GM06990 (cell line): Measurements from ENCODE around the gene IL1RL2.

Source experiments
- DNase-seq: peaks from one replicate; pipeline ENCODE4 v3.0.0-alpha.2; 2011; ENCODE audit not compliant: insufficient read length; ENCODE audit errors: extremely low read depth
- H3K27me3 ChIP-seq: replicated peaks from 2 replicates; pipeline ENCODE4 v1.6.0; 2011; ENCODE audit warnings: low read length; ENCODE audit not compliant: control insufficient read depth, insufficient read depth
- H3K36me3 ChIP-seq: 2 replicates; pipeline ENCODE4 v1.5.1; 2011; ENCODE audit warnings: low read length; ENCODE audit not compliant: control insufficient read depth, insufficient read depth
- H3K4me3 ChIP-seq: replicated peaks from 2 replicates; pipeline ENCODE4 v1.5.1; 2011; ENCODE audit warnings: low read depth, mild to moderate bottlenecking, control low read depth, low read length
- TF ChIP-seq, protein P1 (sequence below): IDR thresholded peaks from 2 replicates; pipeline ENCODE4 v1.5.1; 2011; ENCODE audit warnings: low read length, control low read depth, mild to moderate bottlenecking, inconsistent platforms; ENCODE audit not compliant: insufficient read depth, poor library complexity, severe bottlenecking

IL1RL2 gene

GRCh38 chr2:102235491-102235890, 48.7 kb downstream of the IL1RL2 start:
- DNase-seq: no peak
- no peak overlapping the region for H3K4me3 ChIP-seq

DNA sequence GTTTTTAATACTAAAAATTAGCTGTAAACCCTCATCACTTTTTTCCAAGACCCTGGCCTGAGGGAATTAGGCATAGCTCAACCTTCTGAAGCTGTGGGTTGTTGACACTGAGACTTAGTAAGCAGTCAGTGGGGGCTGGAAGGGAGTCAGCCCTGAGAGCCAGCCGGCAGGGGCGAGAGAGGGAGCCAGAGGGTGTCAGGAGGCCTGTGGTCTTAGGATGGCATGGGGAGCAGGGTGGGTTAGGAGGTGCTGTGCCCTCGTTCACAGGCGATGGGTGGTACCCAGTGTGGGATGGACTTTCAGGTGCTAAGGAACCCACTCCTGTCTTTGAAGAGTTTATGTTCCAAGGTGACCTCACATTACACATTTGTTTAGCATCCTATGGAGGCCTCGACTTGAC, 49.3 kb downstream of the IL1RL2 start:
- TF ChIP-seq, protein P1, sequence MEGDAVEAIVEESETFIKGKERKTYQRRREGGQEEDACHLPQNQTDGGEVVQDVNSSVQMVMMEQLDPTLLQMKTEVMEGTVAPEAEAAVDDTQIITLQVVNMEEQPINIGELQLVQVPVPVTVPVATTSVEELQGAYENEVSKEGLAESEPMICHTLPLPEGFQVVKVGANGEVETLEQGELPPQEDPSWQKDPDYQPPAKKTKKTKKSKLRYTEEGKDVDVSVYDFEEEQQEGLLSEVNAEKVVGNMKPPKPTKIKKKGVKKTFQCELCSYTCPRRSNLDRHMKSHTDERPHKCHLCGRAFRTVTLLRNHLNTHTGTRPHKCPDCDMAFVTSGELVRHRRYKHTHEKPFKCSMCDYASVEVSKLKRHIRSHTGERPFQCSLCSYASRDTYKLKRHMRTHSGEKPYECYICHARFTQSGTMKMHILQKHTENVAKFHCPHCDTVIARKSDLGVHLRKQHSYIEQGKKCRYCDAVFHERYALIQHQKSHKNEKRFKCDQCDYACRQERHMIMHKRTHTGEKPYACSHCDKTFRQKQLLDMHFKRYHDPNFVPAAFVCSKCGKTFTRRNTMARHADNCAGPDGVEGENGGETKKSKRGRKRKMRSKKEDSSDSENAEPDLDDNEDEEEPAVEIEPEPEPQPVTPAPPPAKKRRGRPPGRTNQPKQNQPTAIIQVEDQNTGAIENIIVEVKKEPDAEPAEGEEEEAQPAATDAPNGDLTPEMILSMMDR: no peak
- Histone ChIP-seq H3K36me3 (no peaks in the 10 kb centered on the region), H3K4me3 (no peak overlapping the region), H3K27me3 (no peaks in the 10 kb centered on the region)
- no peak for DNase-seq

More at GRCh38 chr2:102235491-102235890, 48.7 kb downstream of the IL1RL2 start:
- TF ChIP-seq, protein P1: peak; percentile 31
- Histone ChIP-seq H3K36me3 (no peaks in the 10 kb centered on the region), H3K27me3 (no peaks in the 10 kb centered on the region)

- TF ChIP-seq, protein P1: no peak
- no peak for DNase-seq
- Histone ChIP-seq H3K36me3 (no peaks in the 10 kb centered on the region), H3K4me3 (no peak overlapping the region), H3K27me3 (no peaks in the 10 kb centered on the region)
Measured at GRCh38 chr2:102237176-102237575, 50.4 kb downstream of the IL1RL2 start.

DNA sequence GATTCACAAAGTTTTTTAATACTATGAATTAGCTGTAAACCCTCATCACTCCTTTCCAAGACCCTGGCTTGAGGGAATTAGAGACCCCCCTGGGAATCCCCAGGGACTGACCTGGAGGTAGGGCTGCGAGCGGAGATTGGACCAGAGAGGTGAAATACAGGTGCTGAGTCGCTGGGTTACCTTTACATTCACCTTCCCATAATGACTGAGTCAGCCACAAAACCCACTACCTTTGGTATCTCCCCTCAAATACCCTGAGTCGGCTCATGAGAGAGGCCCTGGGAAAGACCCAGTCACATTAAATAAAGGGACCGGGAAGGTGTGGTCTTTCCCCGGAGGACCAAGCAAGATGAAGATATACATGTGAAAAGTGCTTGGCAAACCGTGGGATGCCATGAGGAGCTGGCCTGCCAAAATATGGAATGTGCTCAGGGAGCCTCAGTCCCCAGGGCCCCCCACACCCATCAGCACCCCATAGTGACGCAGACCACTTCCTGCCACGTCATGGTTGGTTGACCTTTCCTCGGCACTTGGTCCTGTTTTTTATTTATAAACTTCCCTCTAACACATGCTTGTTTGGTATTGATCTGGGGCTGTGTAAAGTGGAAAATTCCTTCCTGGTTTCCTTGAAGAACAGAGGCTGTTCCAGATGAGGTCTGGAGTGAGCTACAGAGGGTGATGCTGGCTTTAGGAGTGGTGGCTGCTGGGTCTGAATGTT, 51.4 kb downstream of the IL1RL2 start:
- TF ChIP-seq, protein P1: no peak
- H3K27me3 ChIP-seq: no peaks in the 10 kb centered on the region
- no peaks in the 10 kb centered on the region for H3K36me3 ChIP-seq
- no peak overlapping the region for H3K4me3 ChIP-seq
- no peak for DNase-seq

- DNase-seq: no peak
- H3K36me3 ChIP-seq: no peaks in the 10 kb centered on the region
- TF ChIP-seq, protein P1: no peak
- no peak overlapping the region for H3K4me3 ChIP-seq
- no peaks in the 10 kb centered on the region for H3K27me3 ChIP-seq
Measured at GRCh38 chr2:102238778-102239177, 52.0 kb downstream of the IL1RL2 start.

DNA sequence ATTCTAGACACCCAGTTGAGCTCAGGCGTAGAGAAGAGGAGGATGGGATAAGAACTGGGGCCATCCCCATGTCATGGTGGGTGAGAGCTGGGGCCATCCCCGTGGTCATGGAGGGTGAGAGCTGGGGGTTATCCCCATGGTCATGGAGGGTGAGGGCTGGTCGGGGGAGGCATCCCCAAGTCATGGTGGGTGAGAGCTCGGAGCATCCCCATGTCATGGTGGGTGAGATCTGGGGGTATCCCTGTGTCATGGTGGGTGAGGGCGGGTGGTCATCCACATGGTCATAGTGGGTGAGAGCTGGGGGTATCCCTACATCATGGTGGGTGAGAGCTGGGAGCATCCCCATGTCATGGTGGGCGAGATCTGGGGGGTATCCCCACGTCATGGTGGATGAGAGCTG, 52.5 kb downstream of the IL1RL2 start:
- no peak for DNase-seq
- TF ChIP-seq, protein P1: no peak
- Histone ChIP-seq H3K4me3 (no peak overlapping the region), H3K27me3 (no peaks in the 10 kb centered on the region), H3K36me3 (no peaks in the 10 kb centered on the region)
